Kidney (tissue), 14 donors: ENCODE measurements around the gene FHAD1. TPM values are rescaled to one million over a fixed set of nuclear protein-coding genes. Genes with fewer than 3 reads are reported as not detected.

Experiments used
- DNase-seq, 5 donors: peaks; one replicate each; pipeline ENCODE4 v3.0.0-alpha.2; 2013 to 2020
- FAIRE-seq: peaks from 2 replicates; lab custom pipeline; 2012; peaks lifted over from hg19 to GRCh38; lab: Jason Lieb, UNC
- H3K27ac ChIP-seq, 2 donors: one replicate each; pipeline ENCODE4 v1.7.0; 2013; ENCODE audit warnings: low read depth in 2 of 2, low read length in 2 of 2, inconsistent platforms in 1 of 2
- H3K27me3 ChIP-seq: one replicate; pipeline ENCODE4 v1.7.1; 2013; ENCODE audit warnings: low read length, inconsistent platforms; ENCODE audit not compliant: control insufficient read depth, insufficient read depth
- H3K36me3 ChIP-seq, 3 donors: one replicate each; pipeline versions ENCODE4 v1.7.0 to v1.7.1; 2013; ENCODE audit warnings: low read length in 3 of 3, control low read depth in 1 of 3, inconsistent platforms in 1 of 3; ENCODE audit not compliant: insufficient read depth in 3 of 3, control insufficient read depth in 2 of 3
- H3K4me1 ChIP-seq, 3 donors: one replicate each; pipeline versions ENCODE4 v1.7.0 to v1.7.1; 2013; ENCODE audit warnings: low read length in 3 of 3, inconsistent platforms in 1 of 3, low read depth in 1 of 3; ENCODE audit not compliant: control insufficient read depth in 2 of 3, insufficient read depth in 2 of 3
- H3K4me3 ChIP-seq, 3 donors: one replicate each; pipeline versions ENCODE4 v1.7.0 to v1.8.1; 2013; ENCODE audit warnings: low read length in 3 of 3, control low read depth in 1 of 3, inconsistent platforms in 1 of 3
- H3K9ac ChIP-seq, 3 donors: one replicate each; pipeline versions ENCODE4 v1.7.0 to v1.7.1; 2013; ENCODE audit warnings: low read length in 3 of 3, control low read depth in 1 of 3, inconsistent platforms in 1 of 3
- H3K9me3 ChIP-seq, 3 donors: one replicate each; pipeline versions ENCODE4 v1.7.0 to v1.7.1; 2013; ENCODE audit warnings: low read length in 3 of 3, control low read depth in 1 of 3, inconsistent platforms in 1 of 3; ENCODE audit not compliant: control insufficient read depth in 2 of 3, insufficient read depth in 1 of 3
- intact Hi-C: fragments of 100-400 bp; cut with DNase I; formaldehyde crosslinking; loops from one replicate; pipeline ENCODE4 v1.11.1; 2022
- polyA plus RNA-seq: library from polyadenylated mRNA; stranded (reverse); fragments of 350-450 nt; fragmentation: Illumina TruSeq; extraction: RNeasy Lipid Tissue Mini Kit (QIAGEN cat#74804); gene quantifications from one replicate; pipeline ENCODE4 v1.2.3, GENCODE V29; 2014; ENCODE audit warnings: low read depth, low replicate concordance; ENCODE audit not compliant: insufficient read depth
- total RNA-seq: library from RNA; stranded (reverse); fragmentation: NEBNext Ultra II Directional; extraction: Animal tissue kit (Norgen Biotek cat#: 25700); gene quantifications from one replicate; pipeline ENCODE4 v1.2.1, GENCODE V29; 2021
- TF ChIP-seq, protein P1 (sequence below): IDR thresholded peaks from 3 replicates; pipeline ENCODE4 v1.5.1; 2012; ENCODE audit warnings: mild to moderate bottlenecking, moderate library complexity, borderline replicate concordance; ENCODE audit not compliant: insufficient read depth; ENCODE audit errors: extremely low read depth
- donor health status: control.
- donor health status: control.
- donor health status: control.
- donor health status: control.
- donor health status: control.
- donor health status: DM: yes; HTN: yes; CAD: no.
- donor health status: Normal renal cell carcinoma (clear cell type).

Gene FHAD1
- total and polyA plus RNA-seq, 2 donors from 2014 or later: 0.84 to 4.2 TPM

- Histone ChIP-seq H3K36me3 (no peaks in the 10 kb centered on the region), H3K27ac (no peak overlapping the region), H3K4me1 (no peaks in the 10 kb centered on the region), H3K9me3 (no peaks in the 10 kb centered on the region), H3K9ac (no peak overlapping the region), H3K27me3 (no peaks in the 10 kb centered on the region), H3K4me3 (no peak overlapping the region)
- DNase-seq (peak in 1 of 5 donors; percentile 45), FAIRE-seq (no peak)
- intact Hi-C loops: no loop called here
- TF ChIP-seq, protein P1, sequence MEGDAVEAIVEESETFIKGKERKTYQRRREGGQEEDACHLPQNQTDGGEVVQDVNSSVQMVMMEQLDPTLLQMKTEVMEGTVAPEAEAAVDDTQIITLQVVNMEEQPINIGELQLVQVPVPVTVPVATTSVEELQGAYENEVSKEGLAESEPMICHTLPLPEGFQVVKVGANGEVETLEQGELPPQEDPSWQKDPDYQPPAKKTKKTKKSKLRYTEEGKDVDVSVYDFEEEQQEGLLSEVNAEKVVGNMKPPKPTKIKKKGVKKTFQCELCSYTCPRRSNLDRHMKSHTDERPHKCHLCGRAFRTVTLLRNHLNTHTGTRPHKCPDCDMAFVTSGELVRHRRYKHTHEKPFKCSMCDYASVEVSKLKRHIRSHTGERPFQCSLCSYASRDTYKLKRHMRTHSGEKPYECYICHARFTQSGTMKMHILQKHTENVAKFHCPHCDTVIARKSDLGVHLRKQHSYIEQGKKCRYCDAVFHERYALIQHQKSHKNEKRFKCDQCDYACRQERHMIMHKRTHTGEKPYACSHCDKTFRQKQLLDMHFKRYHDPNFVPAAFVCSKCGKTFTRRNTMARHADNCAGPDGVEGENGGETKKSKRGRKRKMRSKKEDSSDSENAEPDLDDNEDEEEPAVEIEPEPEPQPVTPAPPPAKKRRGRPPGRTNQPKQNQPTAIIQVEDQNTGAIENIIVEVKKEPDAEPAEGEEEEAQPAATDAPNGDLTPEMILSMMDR: no peak
Measured at GRCh38 chr1:15350551-15351200, 103.7 kb downstream of the FHAD1 start.

GRCh38 chr1:15351310-15351709, 104.3 kb downstream of the FHAD1 start:
- intact Hi-C loops: no loop called here
- TF ChIP-seq, protein P1: no peak
- Histone ChIP-seq H3K4me3 (no peak overlapping the region), H3K4me1 (no peaks in the 10 kb centered on the region), H3K9me3 (no peaks in the 10 kb centered on the region), H3K36me3 (no peaks in the 10 kb centered on the region), H3K9ac (no peak overlapping the region), H3K27me3 (no peaks in the 10 kb centered on the region), H3K27ac (no peak overlapping the region)
- FAIRE-seq (no peak), DNase-seq (peak in 1 of 5 donors; percentile 23)

GRCh38 chr1:15352128-15352957, 105.3 kb downstream of the FHAD1 start:
- Histone ChIP-seq H3K4me3 (no peak overlapping the region), H3K27ac (no peak overlapping the region), H3K36me3 (no peaks in the 10 kb centered on the region), H3K27me3 (no peaks in the 10 kb centered on the region), H3K9ac (no peak overlapping the region), H3K4me1 (no peaks in the 10 kb centered on the region), H3K9me3 (no peaks in the 10 kb centered on the region)
- DNase-seq: peak in 1 of 5 donors; percentile 46
- TF ChIP-seq, protein P1: no peak
- FAIRE-seq: no peak
- intact Hi-C loops: no loop called here
